Neural cell (in vitro differentiated cells): ENCODE data around the gene LDLRAD4.

ENCODE experiments used
- EP300 ChIP-seq: fragments of 450-650 bp; conservative IDR thresholded peaks from 2 replicates; pipeline ENCODE4 v1.6.1; 2014; ENCODE audit warnings: antibody characterized with exemption, mild to moderate bottlenecking, moderate library complexity; ENCODE audit not compliant: poor library complexity, severe bottlenecking
- RAD21 ChIP-seq: fragments of 450-650 bp; conservative IDR thresholded peaks from 2 replicates; pipeline ENCODE4 v1.6.1; 2014; ENCODE audit warnings: antibody characterized with exemption, mild to moderate bottlenecking, moderate library complexity
- SMC3 ChIP-seq: fragments of 450-650 bp; conservative IDR thresholded peaks from 2 replicates; pipeline ENCODE4 v1.6.1; 2014; ENCODE audit warnings: antibody characterized with exemption, mild to moderate bottlenecking, moderate library complexity; ENCODE audit not compliant: poor library complexity
- TAF1 ChIP-seq: IDR thresholded peaks from 2 replicates; pipeline ENCODE4 v1.6.1; 2012; ENCODE audit warnings: low read depth
- TF ChIP-seq, protein P1 (sequence below): fragments of 450-650 bp; IDR thresholded peaks from 2 replicates; pipeline ENCODE4 v1.5.1; 2014; ENCODE audit warnings: antibody characterized with exemption, mild to moderate bottlenecking, moderate library complexity; ENCODE audit not compliant: poor library complexity, severe bottlenecking
- TF ChIP-seq, protein P2 (sequence below): IDR thresholded peaks from 2 replicates; pipeline ENCODE4 v1.6.1; 2012; ENCODE audit warnings: borderline replicate concordance

DNA sequence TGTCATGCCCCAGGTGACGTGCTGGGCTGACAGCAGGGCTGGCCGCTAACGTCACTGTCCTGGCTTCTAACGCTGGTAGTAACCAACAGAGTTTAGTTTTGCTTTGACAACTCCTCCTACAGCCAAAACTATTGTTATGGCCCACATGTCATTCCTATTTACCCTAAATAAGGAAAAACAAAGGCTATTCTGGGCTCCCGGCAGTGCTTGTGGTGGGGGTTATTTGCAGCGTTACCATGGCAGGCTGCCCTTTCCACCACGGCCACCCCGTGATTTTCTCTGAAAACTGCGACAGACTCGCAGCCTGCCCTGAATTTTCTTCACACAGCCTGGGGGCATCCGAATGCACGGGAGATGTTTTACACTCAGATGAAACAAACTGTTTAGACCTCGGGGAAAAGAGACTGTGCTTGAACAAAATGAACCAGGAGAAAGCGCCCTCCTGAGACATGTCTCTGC lies 392.6 kb downstream of the LDLRAD4 start:
- TF ChIP-seq, protein P1, sequence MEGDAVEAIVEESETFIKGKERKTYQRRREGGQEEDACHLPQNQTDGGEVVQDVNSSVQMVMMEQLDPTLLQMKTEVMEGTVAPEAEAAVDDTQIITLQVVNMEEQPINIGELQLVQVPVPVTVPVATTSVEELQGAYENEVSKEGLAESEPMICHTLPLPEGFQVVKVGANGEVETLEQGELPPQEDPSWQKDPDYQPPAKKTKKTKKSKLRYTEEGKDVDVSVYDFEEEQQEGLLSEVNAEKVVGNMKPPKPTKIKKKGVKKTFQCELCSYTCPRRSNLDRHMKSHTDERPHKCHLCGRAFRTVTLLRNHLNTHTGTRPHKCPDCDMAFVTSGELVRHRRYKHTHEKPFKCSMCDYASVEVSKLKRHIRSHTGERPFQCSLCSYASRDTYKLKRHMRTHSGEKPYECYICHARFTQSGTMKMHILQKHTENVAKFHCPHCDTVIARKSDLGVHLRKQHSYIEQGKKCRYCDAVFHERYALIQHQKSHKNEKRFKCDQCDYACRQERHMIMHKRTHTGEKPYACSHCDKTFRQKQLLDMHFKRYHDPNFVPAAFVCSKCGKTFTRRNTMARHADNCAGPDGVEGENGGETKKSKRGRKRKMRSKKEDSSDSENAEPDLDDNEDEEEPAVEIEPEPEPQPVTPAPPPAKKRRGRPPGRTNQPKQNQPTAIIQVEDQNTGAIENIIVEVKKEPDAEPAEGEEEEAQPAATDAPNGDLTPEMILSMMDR, result peak; percentile 26
- TF ChIP-seq SMC3 (no peak), EP300 (no peak), TAF1 (no peak), RAD21 (no peak)
- TF ChIP-seq, protein P2, sequence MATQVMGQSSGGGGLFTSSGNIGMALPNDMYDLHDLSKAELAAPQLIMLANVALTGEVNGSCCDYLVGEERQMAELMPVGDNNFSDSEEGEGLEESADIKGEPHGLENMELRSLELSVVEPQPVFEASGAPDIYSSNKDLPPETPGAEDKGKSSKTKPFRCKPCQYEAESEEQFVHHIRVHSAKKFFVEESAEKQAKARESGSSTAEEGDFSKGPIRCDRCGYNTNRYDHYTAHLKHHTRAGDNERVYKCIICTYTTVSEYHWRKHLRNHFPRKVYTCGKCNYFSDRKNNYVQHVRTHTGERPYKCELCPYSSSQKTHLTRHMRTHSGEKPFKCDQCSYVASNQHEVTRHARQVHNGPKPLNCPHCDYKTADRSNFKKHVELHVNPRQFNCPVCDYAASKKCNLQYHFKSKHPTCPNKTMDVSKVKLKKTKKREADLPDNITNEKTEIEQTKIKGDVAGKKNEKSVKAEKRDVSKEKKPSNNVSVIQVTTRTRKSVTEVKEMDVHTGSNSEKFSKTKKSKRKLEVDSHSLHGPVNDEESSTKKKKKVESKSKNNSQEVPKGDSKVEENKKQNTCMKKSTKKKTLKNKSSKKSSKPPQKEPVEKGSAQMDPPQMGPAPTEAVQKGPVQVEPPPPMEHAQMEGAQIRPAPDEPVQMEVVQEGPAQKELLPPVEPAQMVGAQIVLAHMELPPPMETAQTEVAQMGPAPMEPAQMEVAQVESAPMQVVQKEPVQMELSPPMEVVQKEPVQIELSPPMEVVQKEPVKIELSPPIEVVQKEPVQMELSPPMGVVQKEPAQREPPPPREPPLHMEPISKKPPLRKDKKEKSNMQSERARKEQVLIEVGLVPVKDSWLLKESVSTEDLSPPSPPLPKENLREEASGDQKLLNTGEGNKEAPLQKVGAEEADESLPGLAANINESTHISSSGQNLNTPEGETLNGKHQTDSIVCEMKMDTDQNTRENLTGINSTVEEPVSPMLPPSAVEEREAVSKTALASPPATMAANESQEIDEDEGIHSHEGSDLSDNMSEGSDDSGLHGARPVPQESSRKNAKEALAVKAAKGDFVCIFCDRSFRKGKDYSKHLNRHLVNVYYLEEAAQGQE, result no peak
